BLaER1 treated with 17β-estradiol and CSF1 and Interleukin-3, amounts not matched to agents 10 nM and 100 nM (cell line): Measurements from ENCODE around the gene HS1BP3.

Experiments used
- H3K27ac ChIP-seq, 11 experiments: shearing (Covaris generic); formaldehyde crosslinking; 2 replicates each; pipeline ENCODE4 v1.8.1; 2022
- H3K27me3 ChIP-seq, 11 experiments: shearing (Covaris generic); formaldehyde crosslinking; 2 replicates each; pipeline ENCODE4 v1.8.1; 2022
- H3K36me3 ChIP-seq, 11 experiments: shearing (Covaris generic); formaldehyde crosslinking; 2 replicates each; pipeline ENCODE4 v1.8.1; 2022
- H3K4me1 ChIP-seq, 10 experiments: shearing (Covaris generic); formaldehyde crosslinking; 2 replicates each; pipeline ENCODE4 v1.8.1; 2022
- H3K4me2 ChIP-seq, 11 experiments: shearing (Covaris generic); formaldehyde crosslinking; 2 replicates each; pipeline ENCODE4 v1.8.1; 2022
- H3K4me3 ChIP-seq, 10 experiments: shearing (Covaris generic); formaldehyde crosslinking; 2 replicates each; pipeline ENCODE4 v1.8.1; 2022
- H3K9ac ChIP-seq, 11 experiments: shearing (Covaris generic); formaldehyde crosslinking; 2 replicates each; pipeline ENCODE4 v1.8.1; 2022
- H3K9me3 ChIP-seq, 11 experiments: shearing (Covaris generic); formaldehyde crosslinking; replicated peaks in 1 of 11; 2 replicates each; pipeline ENCODE4 v1.8.1; 2022
- H4K20me1 ChIP-seq, 11 experiments: shearing (Covaris generic); formaldehyde crosslinking; 2 replicates each; pipeline ENCODE4 v1.8.1; 2022
- Cebpa-rat ChIP-seq, 11 experiments: shearing (Covaris generic); IDR thresholded peaks; 2 replicates each; pipeline ENCODE4 v1.8.1; 2022

The HS1BP3 gene

DNA sequence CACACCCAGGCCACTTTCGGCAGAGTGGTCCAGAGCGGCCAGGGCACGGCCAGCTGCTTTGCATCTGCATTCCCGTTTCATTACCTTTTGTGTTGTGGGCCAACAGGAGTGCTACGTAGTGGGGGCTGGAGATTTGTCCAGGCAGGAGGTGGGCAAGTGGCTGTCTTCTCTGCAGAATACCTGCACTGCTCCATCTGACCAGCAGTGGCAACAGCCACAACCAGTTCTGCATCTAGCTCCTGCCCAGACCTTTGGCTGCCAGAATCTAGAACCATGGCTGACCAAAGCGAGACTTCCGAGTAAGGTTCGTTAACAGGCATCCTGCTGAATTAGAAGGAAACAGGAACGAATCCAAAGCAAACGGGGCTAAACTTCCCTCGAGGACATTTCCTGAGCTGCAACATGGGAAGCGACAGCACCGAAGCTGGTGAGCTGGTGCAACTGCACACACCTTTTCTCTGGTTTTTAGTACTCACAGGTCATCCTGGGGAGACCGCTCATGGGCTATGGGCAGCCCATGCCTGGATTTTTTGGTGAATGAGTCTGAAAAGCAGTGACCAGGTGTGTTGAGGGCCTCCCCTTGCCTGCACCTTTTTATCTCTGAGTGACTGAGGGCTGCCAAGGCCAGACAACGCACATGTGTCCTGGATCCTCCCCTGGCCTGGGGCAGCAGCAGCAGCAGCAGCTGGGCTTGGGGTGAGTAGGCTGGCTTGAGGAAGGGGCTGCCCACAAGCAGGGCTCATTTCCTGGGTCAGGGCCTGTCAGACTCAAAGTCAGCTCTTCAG is 26.6 kb upstream of the HS1BP3 start:
- H3K4me3 ChIP-seq: no peak overlapping the region
- peaks cover 1 to 37% (median 19%) of the 10 kb centered on the region in 11 experiments; a peak in 18 of 22 replicates for H3K36me3 ChIP-seq
- peak overlapping the region in 10 of 11 experiments; percentile 2 to 88 (median 76); a peak in 17 of 22 replicates for H3K4me2 ChIP-seq

GRCh38 chr2:20676353-20677215 is 25.7 kb upstream of the HS1BP3 start:
- peaks cover 0 to 27% (median 11%) of the 10 kb centered on the region in 11 experiments; a peak in 15 of 22 replicates for H3K36me3 ChIP-seq
- H3K27me3 ChIP-seq: peaks cover 0 to 22% (median 11%) of the 10 kb centered on the region in 11 experiments; a peak in 13 of 22 replicates
- no peaks in the 10 kb centered on the region for H3K9me3 ChIP-seq
- H3K9ac ChIP-seq: peak overlapping the region in 4 of 11 experiments; percentile 7 to 20 (median 14); a peak in 4 of 22 replicates
- no peak overlapping the region for H3K27ac ChIP-seq
- H3K4me1 ChIP-seq: peaks cover 30 to 43% (median 33%) of the 10 kb centered on the region in 10 experiments
- H4K20me1 ChIP-seq: peaks cover 0 to 46% (median 18%) of the 10 kb centered on the region in 11 experiments; a peak in 17 of 22 replicates
- no peak for TF ChIP-seq Cebpa-rat (IDR thresholded peaks at IDR 0.05)
- H3K4me2 ChIP-seq: peak overlapping the region; percentile 61 to 88 (median 75)
- H3K4me3 ChIP-seq: no peak overlapping the region

More for the DNA sequence above, 26.6 kb upstream of the HS1BP3 start:
- no peak for TF ChIP-seq Cebpa-rat (IDR thresholded peaks at IDR 0.05)
- peaks cover 0 to 16% (median 4%) of the 10 kb centered on the region in 11 experiments; a peak in 12 of 22 replicates for H3K27me3 ChIP-seq
- H3K4me1 ChIP-seq: peaks cover 31 to 43% (median 35%) of the 10 kb centered on the region in 10 experiments
- no peaks in the 10 kb centered on the region for H3K9me3 ChIP-seq
- no peak overlapping the region for H3K9ac ChIP-seq
- no peak overlapping the region for H3K27ac ChIP-seq
- H4K20me1 ChIP-seq: peaks cover 0 to 52% (median 18%) of the 10 kb centered on the region in 11 experiments; a peak in 17 of 22 replicates

- Histone ChIP-seq H3K27me3 (peaks cover 0 to 29% (median 19%) of the 10 kb centered on the region in 11 experiments; a peak in 15 of 22 replicates), H4K20me1 (peaks cover 0 to 46% (median 18%) of the 10 kb centered on the region in 11 experiments; a peak in 17 of 22 replicates), H3K27ac (no peak overlapping the region), H3K4me2 (peak overlapping the region; percentile 61 to 88 (median 75)), H3K4me1 (peaks cover 30 to 43% (median 33%) of the 10 kb centered on the region in 10 experiments), H3K9ac (peak overlapping the region in 2 of 11 experiments; percentile 12 to 20; a peak in 3 of 22 replicates), H3K9me3 (peaks cover 0 to 5% (median 2%) of the 10 kb centered on the region in 11 experiments; a peak in 7 of 22 replicates), H3K4me3 (no peak overlapping the region), H3K36me3 (peaks cover 0 to 20% (median 5%) of the 10 kb centered on the region in 11 experiments; a peak in 13 of 22 replicates)
- no peak for TF ChIP-seq Cebpa-rat (IDR thresholded peaks at IDR 0.05)
Measured at GRCh38 chr2:20675701-20676352, 24.9 kb upstream of the HS1BP3 start.

GRCh38 chr2:20674974-20675679 is 24.2 kb upstream of the HS1BP3 start:
- peak overlapping the region; percentile 61 to 88 (median 75); a peak in 21 of 22 replicates for H3K4me2 ChIP-seq
- H3K4me3 ChIP-seq: no peak overlapping the region
- H3K9me3 ChIP-seq: peaks cover 0 to 12% (median 9%) of the 10 kb centered on the region in 11 experiments; a peak in 7 of 22 replicates
- H3K9ac ChIP-seq: no peak overlapping the region; a peak in 1 of 22 replicates
- peaks cover 6 to 36% (median 26%) of the 10 kb centered on the region in 11 experiments for H3K27me3 ChIP-seq
- no peak overlapping the region for H3K27ac ChIP-seq
- peaks cover 0 to 46% (median 18%) of the 10 kb centered on the region in 11 experiments; a peak in 17 of 22 replicates for H4K20me1 ChIP-seq
- peaks cover 0 to 15% (median 0%) of the 10 kb centered on the region in 11 experiments; a peak in 4 of 22 replicates for H3K36me3 ChIP-seq
- no peak for TF ChIP-seq Cebpa-rat (IDR thresholded peaks at IDR 0.05)
- peaks cover 30 to 43% (median 33%) of the 10 kb centered on the region in 10 experiments for H3K4me1 ChIP-seq

- peaks cover 30 to 43% (median 33%) of the 10 kb centered on the region in 10 experiments for H3K4me1 ChIP-seq
- no peak overlapping the region for H3K27ac ChIP-seq
- peaks cover 13 to 43% (median 33%) of the 10 kb centered on the region in 11 experiments for H3K27me3 ChIP-seq
- no peak for TF ChIP-seq Cebpa-rat (IDR thresholded peaks at IDR 0.05)
- no peak overlapping the region for H3K9ac ChIP-seq
- H3K4me3 ChIP-seq: no peak overlapping the region
- peak overlapping the region in 8 of 11 experiments; percentile 74 to 88 (median 78); a peak in 11 of 22 replicates for H3K4me2 ChIP-seq
- H3K36me3 ChIP-seq: peaks cover 0 to 8% (median 0%) of the 10 kb centered on the region in 11 experiments; a peak in 1 of 22 replicates
- peaks cover 0 to 48% (median 21%) of the 10 kb centered on the region in 11 experiments; a peak in 17 of 22 replicates for H4K20me1 ChIP-seq
- H3K9me3 ChIP-seq: peaks cover 0 to 18% (median 9%) of the 10 kb centered on the region in 11 experiments; a peak in 7 of 22 replicates
Measured at GRCh38 chr2:20674309-20674965, 23.5 kb upstream of the HS1BP3 start.

DNA sequence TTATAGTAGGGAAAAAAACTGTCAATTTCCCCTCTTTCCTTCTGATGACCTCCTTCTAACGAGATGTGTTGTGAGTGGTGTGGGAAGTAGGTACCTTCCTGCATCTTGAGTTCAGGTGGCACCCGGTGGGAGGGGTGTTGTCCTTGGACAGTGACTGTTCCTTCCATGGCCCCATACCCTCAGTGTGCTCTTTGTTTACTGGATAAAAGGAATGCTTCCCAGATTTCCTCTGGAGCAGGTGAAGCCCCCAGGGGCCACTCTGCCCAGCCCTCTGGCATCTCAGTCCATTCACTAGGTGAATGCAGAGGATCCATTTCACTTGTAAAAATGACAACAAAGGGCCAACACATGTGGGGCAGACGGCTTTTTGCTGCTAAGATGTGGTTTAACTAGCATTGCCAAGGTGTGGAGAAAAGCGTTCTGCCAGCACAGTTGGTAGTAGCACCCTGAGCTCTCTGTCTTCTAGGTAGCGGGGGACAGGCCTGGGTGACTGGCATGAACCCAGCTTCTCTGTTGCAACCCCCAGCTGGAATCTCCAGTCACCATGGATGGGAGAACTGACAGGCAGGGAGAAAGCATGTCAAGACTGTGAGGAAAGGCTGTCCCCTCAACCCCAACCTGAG is 22.9 kb upstream of the HS1BP3 start:
- H3K36me3 ChIP-seq: 0 out of 22 replicates have a peak, but pooled peaks cover 0 to 4% (median 0%) of the 10 kb centered on the region in 11 experiments
- peaks cover 19 to 50% (median 39%) of the 10 kb centered on the region in 11 experiments for H3K27me3 ChIP-seq
- H3K27ac ChIP-seq: no peak overlapping the region
- peaks cover 30 to 43% (median 33%) of the 10 kb centered on the region in 10 experiments for H3K4me1 ChIP-seq
- TF ChIP-seq Cebpa-rat (IDR thresholded peaks at IDR 0.05): no peak
- H3K4me2 ChIP-seq: peak overlapping the region in 2 of 11 experiments; percentile 6 to 11; a peak in 1 of 22 replicates
- H3K9me3 ChIP-seq: peaks cover 0 to 19% (median 9%) of the 10 kb centered on the region in 11 experiments; a peak in 7 of 22 replicates
- no peak overlapping the region for H3K9ac ChIP-seq
- H3K4me3 ChIP-seq: no peak overlapping the region
- H4K20me1 ChIP-seq: peaks cover 0 to 54% (median 26%) of the 10 kb centered on the region in 11 experiments; a peak in 17 of 22 replicates
